Measurements from ENCODE around the gene USP37.

GRCh38 chr2:218513676-218514075 is 54.5 kb downstream of the USP37 start:
- TF ChIP-seq MAFK (IDR thresholded peaks at IDR 0.05; ENCODE audit: partially characterized antibody) (no peak), ZFP36 (IDR thresholded peaks at IDR 0.05; ENCODE audit: borderline replicate concordance, partially characterized antibody) (no peak), PHF8 (IDR thresholded peaks at IDR 0.05; ENCODE audit: borderline replicate concordance, low read depth) (no peak), RCOR1 (IDR thresholded peaks at IDR 0.05; ENCODE audit: low read depth, low read length) (no peak), CTCF (IDR thresholded peaks at IDR 0.05) (no peak), ELK1 (IDR thresholded peaks at IDR 0.05; ENCODE audit: low read depth, low read length) (no peak), KDM5A (IDR thresholded peaks at IDR 0.05) (no peak), POLR2A (IDR thresholded peaks at IDR 0.05; ENCODE audit: low read length) (no peak), REST (IDR thresholded peaks at IDR 0.05) (no peak)
